GM23248 (cell line): Measurements from ENCODE around the gene STKLD1.

Experiments used
- EZH2 ChIP-seq: fragments of 200-600 bp; sonication (generic); IDR thresholded peaks from 2 replicates; pipeline ENCODE4 v1.6.1; 2018; ENCODE audit warnings: antibody characterized with exemption, mild to moderate bottlenecking; ENCODE audit not compliant: insufficient read depth, poor library complexity, severe bottlenecking
- EZH2phosphoT487 ChIP-seq: fragments of 200-600 bp; sonication (generic); IDR thresholded peaks from 2 replicates; pipeline ENCODE4 v1.6.1; 2018; ENCODE audit warnings: antibody characterized with exemption, moderate library complexity, mild to moderate bottlenecking, low read depth; ENCODE audit not compliant: insufficient read depth

DNA sequence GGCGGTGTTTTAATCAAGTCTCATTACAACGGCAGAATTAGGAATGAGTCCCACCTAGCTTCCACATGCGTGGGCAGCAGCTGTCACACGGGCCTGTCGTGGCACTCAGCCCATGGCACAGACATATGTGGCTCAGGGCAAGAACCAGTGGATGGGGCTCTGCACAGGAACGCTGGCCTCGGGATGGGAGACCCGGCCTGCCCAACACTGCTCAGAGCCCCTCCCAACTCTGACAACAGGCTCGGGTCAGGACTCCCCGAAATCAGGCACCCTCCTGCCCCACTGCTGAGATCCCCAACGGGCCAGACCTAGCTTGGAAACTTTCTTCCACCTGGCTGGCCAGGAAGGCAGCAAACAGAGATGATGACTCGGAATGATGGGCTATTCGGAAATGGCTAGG is 35.2 kb upstream of the STKLD1 start:
- TF ChIP-seq EZH2phosphoT487, result no peak
- no peak for TF ChIP-seq EZH2
